ENCODE measurements around the gene FGFBP2. TPM values are rescaled to one million over a fixed set of nuclear protein-coding genes. Genes with fewer than 3 reads are reported as not detected.

Gene FGFBP2
- 0.25 TPM in 1 of 2 replicates, not detected in the other for total RNA-seq (2022)
- Bru-seq, nascent RNA = percentile 35 among the genes with signal in this experiment
- percentile 31 among the genes with signal in this experiment for BruChase-seq, experiment 1, labeled RNA remaining after a 2-hour chase
- BruChase-seq, experiment 2, labeled RNA remaining after a 6-hour chase = percentile 22 among the genes with signal in this experiment
- long read RNA-seq = 0 reads

DNA sequence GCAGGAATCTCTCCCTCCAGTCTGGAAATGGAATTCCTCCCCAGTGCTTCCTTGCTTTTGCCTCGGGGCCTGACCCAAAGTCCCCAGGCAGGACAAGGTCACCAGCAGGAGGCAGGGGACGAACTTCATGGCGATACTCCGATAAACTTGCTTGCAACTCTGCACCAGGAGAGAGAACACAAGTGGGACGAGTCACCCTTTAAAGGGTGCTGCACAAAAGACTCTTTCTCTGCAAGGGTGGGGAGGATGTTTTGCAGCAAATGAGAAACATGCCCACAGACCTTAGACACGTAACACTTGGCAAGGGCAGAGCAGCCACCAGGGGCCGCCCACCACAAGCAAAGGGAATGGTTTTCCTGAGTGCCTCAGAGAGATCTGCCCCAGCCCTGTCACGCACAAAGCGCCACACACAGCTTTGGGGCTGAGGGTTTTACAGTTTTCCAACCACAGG is at the start of gene FGFBP2:
TSS of gene FGFBP2 (minus strand) at position 175 of the 451 bp plus-strand sequence. CDS start at position 129, 46 bp downstream.
- POLR2A ChIA-PET = no interaction called here
- H3K27ac Mint-ChIP-seq (ENCODE audit: unreplicated experiment) = no peak within 1 kb of the TSS

GRCh38 chr4:16011173-16011572 is 48.2 kb upstream of the FGFBP2 start:
- Mint-ChIP-seq H3K4me1 (ENCODE audit: low read depth, unreplicated experiment) (no peaks in the 10 kb centered on the region), H3K36me3 (ENCODE audit: insufficient read depth, unreplicated experiment) (peaks cover 81% of the 10 kb centered on the region), H3K27ac (ENCODE audit: unreplicated experiment) (peak overlapping the region; percentile 69)

More for the DNA sequence above, at the start of gene FGFBP2:
- no TSS peak for BruUV-seq (replicated peaks)
- intact Hi-C loops (cut with micrococcal nuclease; ENCODE audit: unreplicated experiment) = loop anchor here (1.0 kb wide), 2 partner anchors 38 to 301 kb away; no protein-coding TSS in a partner anchor
- H3K9me3 ChIP-seq = 0 out of 2 replicates have a peak, but pooled peaks cover 3% of the 10 kb centered on the region
- CTCF ChIA-PET = interaction anchor here (1.0 to 1.8 kb wide), 3 partner anchors 144 to 302 kb away, joined by 3 to 9 read pairs (median 8); no protein-coding TSS in a partner anchor
- Mint-ChIP-seq H3K4me1 (ENCODE audit: low read depth, unreplicated experiment) (no peaks in the 10 kb centered on the region), H3K4me3 (ENCODE audit: unreplicated experiment) (no peak within 1 kb of the TSS), H3K9me3 (ENCODE audit: unreplicated experiment) (peaks cover 15% of the 10 kb centered on the region), H3K27me3 (ENCODE audit: insufficient read depth, unreplicated experiment) (no peaks in the 10 kb centered on the region), H3K36me3 (ENCODE audit: insufficient read depth, unreplicated experiment) (peaks cover 37% of the 10 kb centered on the region)
- H3K4me1 ChIP-seq = no peaks in the 10 kb centered on the region
- no peaks in the 10 kb centered on the region for H3K36me3 ChIP-seq (ENCODE audit: control insufficient read depth, insufficient read depth, low read length)
- DNase-seq = peak; percentile 56 to 59
- H3K27me3 ChIP-seq (replicated peaks; ENCODE audit: control insufficient read depth, insufficient read depth, low read length) = no peaks in the 10 kb centered on the region
- no peak within 1 kb of the TSS for H3K4me3 ChIP-seq (ENCODE audit: low read depth, low read length)
- TF ChIP-seq, protein P1, sequence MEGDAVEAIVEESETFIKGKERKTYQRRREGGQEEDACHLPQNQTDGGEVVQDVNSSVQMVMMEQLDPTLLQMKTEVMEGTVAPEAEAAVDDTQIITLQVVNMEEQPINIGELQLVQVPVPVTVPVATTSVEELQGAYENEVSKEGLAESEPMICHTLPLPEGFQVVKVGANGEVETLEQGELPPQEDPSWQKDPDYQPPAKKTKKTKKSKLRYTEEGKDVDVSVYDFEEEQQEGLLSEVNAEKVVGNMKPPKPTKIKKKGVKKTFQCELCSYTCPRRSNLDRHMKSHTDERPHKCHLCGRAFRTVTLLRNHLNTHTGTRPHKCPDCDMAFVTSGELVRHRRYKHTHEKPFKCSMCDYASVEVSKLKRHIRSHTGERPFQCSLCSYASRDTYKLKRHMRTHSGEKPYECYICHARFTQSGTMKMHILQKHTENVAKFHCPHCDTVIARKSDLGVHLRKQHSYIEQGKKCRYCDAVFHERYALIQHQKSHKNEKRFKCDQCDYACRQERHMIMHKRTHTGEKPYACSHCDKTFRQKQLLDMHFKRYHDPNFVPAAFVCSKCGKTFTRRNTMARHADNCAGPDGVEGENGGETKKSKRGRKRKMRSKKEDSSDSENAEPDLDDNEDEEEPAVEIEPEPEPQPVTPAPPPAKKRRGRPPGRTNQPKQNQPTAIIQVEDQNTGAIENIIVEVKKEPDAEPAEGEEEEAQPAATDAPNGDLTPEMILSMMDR (IDR thresholded peaks at IDR 0.05; ENCODE audit: insufficient read depth in 1 of 2, low read depth in 1 of 2, low read length in 1 of 2, severe bottlenecking in 1 of 2, unreplicated experiment in 1 of 2) = peak; percentile 55 to 57

DNA sequence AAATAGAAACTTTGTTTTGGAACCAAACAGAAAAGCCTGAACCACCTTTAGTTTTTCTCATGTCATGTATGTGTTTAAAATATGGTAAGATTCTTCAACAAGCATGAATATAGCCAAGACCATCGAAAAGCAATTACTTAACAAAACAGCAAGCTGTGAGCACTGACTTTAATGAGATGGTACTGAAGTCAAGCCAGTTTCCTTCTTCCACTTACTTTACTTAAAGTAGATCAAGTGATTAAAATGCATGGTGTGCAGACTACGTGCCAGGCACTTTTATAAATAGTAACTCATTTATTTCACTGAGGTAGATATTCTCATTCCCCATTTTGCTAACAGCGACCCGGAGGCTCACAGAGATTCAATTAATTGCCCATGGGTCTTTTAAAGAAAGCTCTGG is 46.2 kb upstream of the FGFBP2 start:
- TF ChIP-seq, protein P1 (IDR thresholded peaks at IDR 0.05; ENCODE audit: insufficient read depth in 1 of 2, low read depth in 1 of 2, low read length in 1 of 2, severe bottlenecking in 1 of 2, unreplicated experiment in 1 of 2) = no peak
- intact Hi-C loops (cut with micrococcal nuclease; ENCODE audit: unreplicated experiment) = no loop called here
- no peaks in the 10 kb centered on the region for H3K27me3 ChIP-seq (replicated peaks; ENCODE audit: control insufficient read depth, insufficient read depth, low read length)
- Mint-ChIP-seq H3K27me3 (ENCODE audit: insufficient read depth, unreplicated experiment) (no peaks in the 10 kb centered on the region), H3K4me3 (ENCODE audit: unreplicated experiment) (no peak overlapping the region), H3K4me1 (ENCODE audit: low read depth, unreplicated experiment) (no peaks in the 10 kb centered on the region), H3K27ac (ENCODE audit: unreplicated experiment) (no peak overlapping the region), H3K36me3 (ENCODE audit: insufficient read depth, unreplicated experiment) (peaks cover 70% of the 10 kb centered on the region), H3K9me3 (ENCODE audit: unreplicated experiment) (no peaks in the 10 kb centered on the region)
- no TSS peak for BruUV-seq (replicated peaks)
- no peak for DNase-seq
- peaks cover 4% of the 10 kb centered on the region; the same call in 1 of the 2 replicates for H3K36me3 ChIP-seq (ENCODE audit: control insufficient read depth, insufficient read depth, low read length)
- H3K4me3 ChIP-seq (ENCODE audit: low read depth, low read length) = no peak overlapping the region
- POLR2A ChIA-PET = no interaction called here
- CTCF ChIA-PET = no interaction called here
- H3K4me1 ChIP-seq = no peaks in the 10 kb centered on the region
- no peaks in the 10 kb centered on the region for H3K9me3 ChIP-seq

More at GRCh38 chr4:16011173-16011572, 48.2 kb upstream of the FGFBP2 start:
- Histone ChIP-seq H3K4me3 (ENCODE audit: low read depth, low read length) (no peak overlapping the region), H3K9me3 (no peaks in the 10 kb centered on the region), H3K36me3 (ENCODE audit: control insufficient read depth, insufficient read depth, low read length) (peaks cover 3% of the 10 kb centered on the region; the same call in 1 of the 2 replicates), H3K27me3 (replicated peaks; ENCODE audit: control insufficient read depth, insufficient read depth, low read length) (no peaks in the 10 kb centered on the region), H3K4me1 (no peaks in the 10 kb centered on the region)
- ChIA-PET POLR2A (no interaction called here), CTCF (no interaction called here)
- intact Hi-C loops (cut with micrococcal nuclease; ENCODE audit: unreplicated experiment) = no loop called here
- Mint-ChIP-seq H3K27me3 (ENCODE audit: insufficient read depth, unreplicated experiment) (no peaks in the 10 kb centered on the region), H3K4me3 (ENCODE audit: unreplicated experiment) (no peak overlapping the region), H3K9me3 (ENCODE audit: unreplicated experiment) (no peaks in the 10 kb centered on the region)
- DNase-seq = no peak
- BruUV-seq (replicated peaks) = no TSS peak
- TF ChIP-seq, protein P1 (IDR thresholded peaks at IDR 0.05; ENCODE audit: insufficient read depth in 1 of 2, low read depth in 1 of 2, low read length in 1 of 2, severe bottlenecking in 1 of 2, unreplicated experiment in 1 of 2) = no peak
